HT1080 (cell line): Measurements from ENCODE around the gene QRFPR. TPM values are rescaled to one million over a fixed set of nuclear protein-coding genes. Genes with fewer than 3 reads are reported as not detected.
"Not testable (repeated sequence)": the region's sequence is repeated elsewhere in the genome, so short reads cannot be mapped to it uniquely, and the experiment has no call there.

ENCODE experiments used
- DNase-seq: peaks from one replicate; pipeline ENCODE4 v3.0.0-alpha.2; 2015; ENCODE audit warnings: low read depth
- polyA plus RNA-seq, 2 experiments: library from polyadenylated mRNA; depleted of rRNA; stranded (reverse); fragments of >200 nt; gene quantifications; 2 replicates each; pipeline ENCODE4 v1.2.3, GENCODE V29; 2015
- total RNA-seq: library from RNA; depleted of rRNA; stranded (reverse); fragments of >200 nt; shearing (Covaris generic); gene quantifications from 2 replicates; pipeline ENCODE4 v1.2.3, GENCODE V29; 2014; rRNA removed

The QRFPR gene
- not detected in 2 replicates for total RNA-seq
- polyA plus RNA-seq (2015; cell fraction: cytosol; rRNA removed) = not detected in 2 replicates
- polyA plus RNA-seq (2015; cell fraction: nucleus; rRNA removed) = not detected in 2 replicates

- DNase-seq = no peak
These were observed at the start of gene QRFPR for GRCh38 chr4:121380776-121381462. Gene QRFPR (minus strand): TSS chr4:121381018. CDS start chr4:121380647, 371 bp downstream.

GRCh38 chr4:121428721-121429120 is 47.9 kb upstream of the QRFPR start:
- peak; percentile 67 for DNase-seq

- DNase-seq = no peak
These were observed 40.8 kb upstream of the QRFPR start for GRCh38 chr4:121421594-121421993.

- DNase-seq = no peak
These were observed 30.4 kb upstream of the QRFPR start for GRCh38 chr4:121411151-121411744.

- DNase-seq = not testable (repeated sequence)
These were observed 27.7 kb upstream of the QRFPR start for GRCh38 chr4:121408567-121408966.

GRCh38 chr4:121400632-121401031 is 19.8 kb upstream of the QRFPR start:
- no peak for DNase-seq

- no peak for DNase-seq
These were observed 17.3 kb upstream of the QRFPR start for GRCh38 chr4:121397941-121398601.

- no peak for DNase-seq
These were observed 16.6 kb upstream of the QRFPR start for GRCh38 chr4:121397434-121397833.

GRCh38 chr4:121392426-121393086 is 11.7 kb upstream of the QRFPR start:
- DNase-seq = no peak

- DNase-seq = no peak
These were observed 9.5 kb upstream of the QRFPR start for GRCh38 chr4:121390335-121390734.

- DNase-seq = no peak
These were observed 1.5 kb downstream of the QRFPR start for GRCh38 chr4:121379276-121379675.

- peak; percentile 8 for DNase-seq
These were observed 3.7 kb downstream of the QRFPR start for GRCh38 chr4:121377076-121377475.

GRCh38 chr4:121376556-121376955 is 4.3 kb downstream of the QRFPR start:
- DNase-seq = no peak

GRCh38 chr4:121376097-121376496 is 4.7 kb downstream of the QRFPR start:
- no peak for DNase-seq

- DNase-seq = peak; percentile 74
These were observed 5.6 kb downstream of the QRFPR start for GRCh38 chr4:121375262-121375661.

GRCh38 chr4:121373841-121374240 is 7.0 kb downstream of the QRFPR start:
- no peak for DNase-seq

- DNase-seq = peak; percentile 42
These were observed 10.0 kb downstream of the QRFPR start for GRCh38 chr4:121370729-121371325.

- DNase-seq = peak; percentile 20
These were observed 20.3 kb downstream of the QRFPR start for GRCh38 chr4:121360495-121360894.

- DNase-seq = peak; percentile 63
These were observed 22.3 kb downstream of the QRFPR start for GRCh38 chr4:121358473-121358872.

- peak; percentile 8 for DNase-seq
These were observed 27.6 kb downstream of the QRFPR start for GRCh38 chr4:121353213-121353612.

GRCh38 chr4:121344098-121344497 is 36.7 kb downstream of the QRFPR start:
- no peak for DNase-seq
